Liver (tissue), 3 donors: ENCODE results near the gene PPP1R3E.

Source experiments
- GABPA ChIP-seq, 2 donors: IDR thresholded peaks in 1 of 2; conservative IDR thresholded peaks in 1 of 2; 2 replicates each; pipeline ENCODE4 v1.6.1; 2016; ENCODE audit warnings: antibody characterized with exemption in 2 of 2, mild to moderate bottlenecking in 1 of 2, moderate library complexity in 1 of 2
- RAD21 ChIP-seq, 2 donors: IDR thresholded peaks; 2 replicates each; pipeline ENCODE4 v1.6.1; 2016; ENCODE audit warnings: antibody characterized with exemption in 2 of 2, mild to moderate bottlenecking in 2 of 2
- TF ChIP-seq, protein P1 (sequence below): fragments of 150-350 bp; IDR thresholded peaks from 2 replicates; pipeline ENCODE4 v1.5.1; 2017; ENCODE audit warnings: improper control_type of control experiment, low read depth, low read length; ENCODE audit not compliant: missing input control
- TF ChIP-seq, protein P2 (sequence below): IDR thresholded peaks from 2 replicates; pipeline ENCODE4 v1.6.1; 2016; ENCODE audit warnings: antibody characterized with exemption, mild to moderate bottlenecking
- donor health status: healthy.
- donor health status: healthy.

DNA sequence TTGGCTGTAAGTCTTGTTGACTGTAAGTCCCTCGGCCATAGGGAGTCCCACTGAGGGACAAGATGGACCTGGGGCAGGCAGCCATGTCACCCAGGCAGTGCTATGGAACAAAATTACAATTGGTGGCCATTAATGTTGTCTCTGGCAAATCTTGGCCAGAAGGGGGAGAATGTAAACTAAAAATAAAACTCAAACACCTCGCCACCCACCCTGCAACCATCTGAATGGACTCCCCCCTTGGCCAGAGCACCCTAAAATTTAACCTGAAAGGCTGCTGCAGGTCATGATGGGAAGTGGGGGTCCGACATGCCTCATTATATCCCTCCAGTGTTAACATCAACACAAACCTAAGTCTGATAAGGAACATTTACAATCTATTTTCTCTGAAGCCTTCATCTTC lies 41.8 kb upstream of the PPP1R3E start:
- TF ChIP-seq GABPA (IDR thresholded peaks at IDR 0.05 in 1 of 2, conservative IDR thresholded peaks at IDR 0.05 in 1 of 2) (no peak), RAD21 (IDR thresholded peaks at IDR 0.05) (no peak)
- TF ChIP-seq, protein P1, sequence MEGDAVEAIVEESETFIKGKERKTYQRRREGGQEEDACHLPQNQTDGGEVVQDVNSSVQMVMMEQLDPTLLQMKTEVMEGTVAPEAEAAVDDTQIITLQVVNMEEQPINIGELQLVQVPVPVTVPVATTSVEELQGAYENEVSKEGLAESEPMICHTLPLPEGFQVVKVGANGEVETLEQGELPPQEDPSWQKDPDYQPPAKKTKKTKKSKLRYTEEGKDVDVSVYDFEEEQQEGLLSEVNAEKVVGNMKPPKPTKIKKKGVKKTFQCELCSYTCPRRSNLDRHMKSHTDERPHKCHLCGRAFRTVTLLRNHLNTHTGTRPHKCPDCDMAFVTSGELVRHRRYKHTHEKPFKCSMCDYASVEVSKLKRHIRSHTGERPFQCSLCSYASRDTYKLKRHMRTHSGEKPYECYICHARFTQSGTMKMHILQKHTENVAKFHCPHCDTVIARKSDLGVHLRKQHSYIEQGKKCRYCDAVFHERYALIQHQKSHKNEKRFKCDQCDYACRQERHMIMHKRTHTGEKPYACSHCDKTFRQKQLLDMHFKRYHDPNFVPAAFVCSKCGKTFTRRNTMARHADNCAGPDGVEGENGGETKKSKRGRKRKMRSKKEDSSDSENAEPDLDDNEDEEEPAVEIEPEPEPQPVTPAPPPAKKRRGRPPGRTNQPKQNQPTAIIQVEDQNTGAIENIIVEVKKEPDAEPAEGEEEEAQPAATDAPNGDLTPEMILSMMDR: no peak
- TF ChIP-seq, protein P2, sequence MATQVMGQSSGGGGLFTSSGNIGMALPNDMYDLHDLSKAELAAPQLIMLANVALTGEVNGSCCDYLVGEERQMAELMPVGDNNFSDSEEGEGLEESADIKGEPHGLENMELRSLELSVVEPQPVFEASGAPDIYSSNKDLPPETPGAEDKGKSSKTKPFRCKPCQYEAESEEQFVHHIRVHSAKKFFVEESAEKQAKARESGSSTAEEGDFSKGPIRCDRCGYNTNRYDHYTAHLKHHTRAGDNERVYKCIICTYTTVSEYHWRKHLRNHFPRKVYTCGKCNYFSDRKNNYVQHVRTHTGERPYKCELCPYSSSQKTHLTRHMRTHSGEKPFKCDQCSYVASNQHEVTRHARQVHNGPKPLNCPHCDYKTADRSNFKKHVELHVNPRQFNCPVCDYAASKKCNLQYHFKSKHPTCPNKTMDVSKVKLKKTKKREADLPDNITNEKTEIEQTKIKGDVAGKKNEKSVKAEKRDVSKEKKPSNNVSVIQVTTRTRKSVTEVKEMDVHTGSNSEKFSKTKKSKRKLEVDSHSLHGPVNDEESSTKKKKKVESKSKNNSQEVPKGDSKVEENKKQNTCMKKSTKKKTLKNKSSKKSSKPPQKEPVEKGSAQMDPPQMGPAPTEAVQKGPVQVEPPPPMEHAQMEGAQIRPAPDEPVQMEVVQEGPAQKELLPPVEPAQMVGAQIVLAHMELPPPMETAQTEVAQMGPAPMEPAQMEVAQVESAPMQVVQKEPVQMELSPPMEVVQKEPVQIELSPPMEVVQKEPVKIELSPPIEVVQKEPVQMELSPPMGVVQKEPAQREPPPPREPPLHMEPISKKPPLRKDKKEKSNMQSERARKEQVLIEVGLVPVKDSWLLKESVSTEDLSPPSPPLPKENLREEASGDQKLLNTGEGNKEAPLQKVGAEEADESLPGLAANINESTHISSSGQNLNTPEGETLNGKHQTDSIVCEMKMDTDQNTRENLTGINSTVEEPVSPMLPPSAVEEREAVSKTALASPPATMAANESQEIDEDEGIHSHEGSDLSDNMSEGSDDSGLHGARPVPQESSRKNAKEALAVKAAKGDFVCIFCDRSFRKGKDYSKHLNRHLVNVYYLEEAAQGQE: no peak
